ENCODE results near the gene NFATC2.

Gene NFATC2

DNA sequence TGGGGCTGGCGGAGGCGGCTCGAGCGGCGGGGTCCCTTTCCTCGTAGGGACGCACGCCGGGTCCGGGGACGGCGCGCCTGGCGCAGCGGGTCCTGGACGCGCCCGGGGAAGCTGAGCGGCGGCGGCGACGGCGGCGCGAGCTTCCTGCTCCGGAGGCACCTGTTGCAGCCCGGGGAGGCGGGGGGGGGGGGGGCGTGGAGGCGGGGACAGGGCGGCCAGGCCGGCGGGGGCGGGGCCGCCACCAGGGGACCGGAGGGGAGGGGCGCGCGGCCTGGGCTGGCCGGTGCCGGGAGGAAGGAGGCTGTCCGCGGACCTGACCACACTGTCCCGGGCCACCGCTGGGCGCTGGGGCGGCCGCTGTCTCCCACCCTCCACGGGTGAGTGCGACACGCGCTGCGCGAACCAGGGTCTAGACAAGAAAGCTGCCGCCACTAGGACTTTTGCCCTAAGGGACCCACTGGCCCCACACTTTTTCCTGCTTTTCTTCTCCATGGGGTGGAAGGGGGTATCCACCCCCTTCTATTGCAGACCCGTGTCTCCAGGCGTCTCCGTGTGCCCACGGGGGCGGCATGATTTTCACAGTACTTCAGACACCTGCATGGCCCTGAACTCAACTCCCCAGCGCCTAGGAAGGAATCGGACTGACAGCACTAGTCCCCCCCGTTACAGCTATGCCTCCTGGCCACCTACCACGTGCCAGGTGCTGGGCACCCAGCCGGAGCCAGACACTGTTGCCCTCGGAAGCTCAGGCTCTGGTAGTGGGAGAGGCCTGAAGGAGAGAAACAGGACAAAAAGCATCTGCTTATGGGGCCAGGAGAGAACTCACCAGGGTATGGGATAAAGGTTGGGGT, at the start of gene NFATC2:
Gene NFATC2 (minus strand): TSS at position 149 of the 851 bp plus-strand sequence. CDS start 220 bp downstream, outside the sequence.
- peak within 1 kb of the TSS; percentile 28 for H3K4me3 ChIP-seq (ENCODE audit: low read depth, low read length)
- peaks cover 3% of the 10 kb centered on the region; the same call in 1 of the 2 replicates for H3K4me1 ChIP-seq (ENCODE audit: control insufficient read depth, insufficient read depth, low read length)
- no peaks in the 10 kb centered on the region for H3K36me3 ChIP-seq (ENCODE audit: control insufficient read depth in 2 of 2, insufficient read depth in 1 of 2, low read length in 2 of 2)
- POLR2A ChIA-PET = interaction anchor here (0.5 to 0.6 kb wide), 2 partner anchors 314 to 643 kb away, joined by 3 to 4 read pairs; no protein-coding TSS in a partner anchor
- H3K27ac ChIP-seq (ENCODE audit: extremely low read depth, low read depth, low read length) = peak within 1 kb of the TSS; percentile 2; the same call in 1 of the 2 replicates
- peak; percentile 25; the same call in 1 of the 2 replicates for TF ChIP-seq GLIS2 (tag by site-specific recombination; IDR thresholded peaks at IDR 0.05)
- TF ChIP-seq, protein P1, sequence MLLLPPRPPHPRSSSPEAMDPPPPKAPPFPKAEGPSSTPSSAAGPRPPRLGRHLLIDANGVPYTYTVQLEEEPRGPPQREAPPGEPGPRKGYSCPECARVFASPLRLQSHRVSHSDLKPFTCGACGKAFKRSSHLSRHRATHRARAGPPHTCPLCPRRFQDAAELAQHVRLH (tag by site-specific recombination; IDR thresholded peaks at IDR 0.05) = no peak
- TF ChIP-seq, protein P2, sequence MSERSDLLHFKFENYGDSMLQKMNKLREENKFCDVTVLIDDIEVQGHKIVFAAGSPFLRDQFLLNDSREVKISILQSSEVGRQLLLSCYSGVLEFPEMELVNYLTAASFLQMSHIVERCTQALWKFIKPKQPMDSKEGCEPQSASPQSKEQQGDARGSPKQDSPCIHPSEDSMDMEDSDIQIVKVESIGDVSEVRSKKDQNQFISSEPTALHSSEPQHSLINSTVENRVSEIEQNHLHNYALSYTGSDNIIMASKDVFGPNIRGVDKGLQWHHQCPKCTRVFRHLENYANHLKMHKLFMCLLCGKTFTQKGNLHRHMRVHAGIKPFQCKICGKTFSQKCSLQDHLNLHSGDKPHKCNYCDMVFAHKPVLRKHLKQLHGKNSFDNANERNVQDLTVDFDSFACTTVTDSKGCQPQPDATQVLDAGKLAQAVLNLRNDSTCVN (tag by site-specific recombination; optimal IDR thresholded peaks at IDR 0.05) = peak; percentile 18
- TF ChIP-seq, protein P3, sequence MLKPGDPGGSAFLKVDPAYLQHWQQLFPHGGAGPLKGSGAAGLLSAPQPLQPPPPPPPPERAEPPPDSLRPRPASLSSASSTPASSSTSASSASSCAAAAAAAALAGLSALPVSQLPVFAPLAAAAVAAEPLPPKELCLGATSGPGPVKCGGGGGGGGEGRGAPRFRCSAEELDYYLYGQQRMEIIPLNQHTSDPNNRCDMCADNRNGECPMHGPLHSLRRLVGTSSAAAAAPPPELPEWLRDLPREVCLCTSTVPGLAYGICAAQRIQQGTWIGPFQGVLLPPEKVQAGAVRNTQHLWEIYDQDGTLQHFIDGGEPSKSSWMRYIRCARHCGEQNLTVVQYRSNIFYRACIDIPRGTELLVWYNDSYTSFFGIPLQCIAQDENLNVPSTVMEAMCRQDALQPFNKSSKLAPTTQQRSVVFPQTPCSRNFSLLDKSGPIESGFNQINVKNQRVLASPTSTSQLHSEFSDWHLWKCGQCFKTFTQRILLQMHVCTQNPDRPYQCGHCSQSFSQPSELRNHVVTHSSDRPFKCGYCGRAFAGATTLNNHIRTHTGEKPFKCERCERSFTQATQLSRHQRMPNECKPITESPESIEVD (tag by site-specific recombination; IDR thresholded peaks at IDR 0.05) = no peak
- no peak for TF ChIP-seq ZBTB21 (tag by site-specific recombination; IDR thresholded peaks at IDR 0.05)
- no peak for TF ChIP-seq ZFP69B (tag by site-specific recombination; IDR thresholded peaks at IDR 0.05)
- H3K9me3 ChIP-seq (ENCODE audit: control insufficient read depth, insufficient read depth, low read depth, low read length) = no peaks in the 10 kb centered on the region
- CTCF ChIA-PET = interaction anchor here (0.6 to 2.5 kb wide), 4 partner anchors 30 to 83 kb away, joined by 3 to 6 read pairs (median 4); no protein-coding TSS in a partner anchor

DNA sequence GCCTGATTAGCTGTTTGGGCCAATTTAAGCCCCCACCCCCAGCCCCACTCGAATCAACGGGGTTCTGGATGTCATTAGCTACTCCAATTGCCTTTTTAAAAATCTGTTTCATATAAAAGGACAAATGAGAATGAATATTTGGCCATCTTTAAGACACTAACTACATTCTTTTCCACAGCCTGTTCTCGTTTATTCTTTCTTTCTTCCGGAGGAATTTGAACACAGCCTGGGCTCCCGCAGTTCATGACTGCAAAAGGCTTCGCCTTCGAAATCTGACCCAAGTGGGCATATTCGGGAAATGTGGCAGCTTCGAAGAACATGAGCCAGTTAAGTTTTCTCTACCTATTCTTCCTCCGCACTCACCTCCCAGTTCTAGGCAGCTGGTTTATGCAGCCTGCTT, 49.4 kb upstream of the NFATC2 start:
- TF ChIP-seq ZNF175 (tag by site-specific recombination; IDR thresholded peaks at IDR 0.05) = no peak
- TF ChIP-seq ZNF664 (tag by site-specific recombination; IDR thresholded peaks at IDR 0.05) = no peak
- TF ChIP-seq ZNF157 (tag by site-specific recombination; IDR thresholded peaks at IDR 0.05) = no peak
- TF ChIP-seq, protein P2 (tag by site-specific recombination; optimal IDR thresholded peaks at IDR 0.05) = no peak
- TF ChIP-seq, protein P4, sequence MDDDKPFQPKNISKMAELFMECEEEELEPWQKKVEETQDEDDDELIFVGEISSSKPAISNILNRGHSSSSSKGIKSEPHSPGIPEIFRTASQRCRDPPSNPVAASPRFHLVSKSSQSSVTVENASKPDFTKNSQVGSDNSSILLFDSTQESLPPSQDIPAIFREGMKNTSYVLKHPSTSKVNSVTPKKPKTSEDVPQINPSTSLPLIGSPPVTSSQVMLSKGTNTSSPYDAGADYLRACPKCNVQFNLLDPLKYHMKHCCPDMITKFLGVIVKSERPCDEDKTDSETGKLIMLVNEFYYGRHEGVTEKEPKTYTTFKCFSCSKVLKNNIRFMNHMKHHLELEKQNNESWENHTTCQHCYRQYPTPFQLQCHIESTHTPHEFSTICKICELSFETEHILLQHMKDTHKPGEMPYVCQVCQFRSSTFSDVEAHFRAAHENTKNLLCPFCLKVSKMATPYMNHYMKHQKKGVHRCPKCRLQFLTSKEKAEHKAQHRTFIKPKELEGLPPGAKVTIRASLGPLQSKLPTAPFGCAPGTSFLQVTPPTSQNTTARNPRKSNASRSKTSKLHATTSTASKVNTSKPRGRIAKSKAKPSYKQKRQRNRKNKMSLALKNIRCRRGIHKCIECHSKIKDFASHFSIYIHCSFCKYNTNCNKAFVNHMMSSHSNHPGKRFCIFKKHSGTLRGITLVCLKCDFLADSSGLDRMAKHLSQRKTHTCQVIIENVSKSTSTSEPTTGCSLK (tag by site-specific recombination; IDR thresholded peaks at IDR 0.05) = no peak
- TF ChIP-seq FEZF1 (tag by site-specific recombination; IDR thresholded peaks at IDR 0.05) = no peak
- TF ChIP-seq ZNF626 (tag by site-specific recombination; IDR thresholded peaks at IDR 0.05) = no peak
- TF ChIP-seq ZNF473 (tag by site-specific recombination; IDR thresholded peaks at IDR 0.05) = no peak
- no peak for TF ChIP-seq ZNF37A (tag by site-specific recombination; IDR thresholded peaks at IDR 0.05)
- TF ChIP-seq GLI4 (tag by site-specific recombination; IDR thresholded peaks at IDR 0.05) = no peak
- no peak for TF ChIP-seq SP3 (tag by site-specific recombination; IDR thresholded peaks at IDR 0.05)
- TF ChIP-seq, protein P5, sequence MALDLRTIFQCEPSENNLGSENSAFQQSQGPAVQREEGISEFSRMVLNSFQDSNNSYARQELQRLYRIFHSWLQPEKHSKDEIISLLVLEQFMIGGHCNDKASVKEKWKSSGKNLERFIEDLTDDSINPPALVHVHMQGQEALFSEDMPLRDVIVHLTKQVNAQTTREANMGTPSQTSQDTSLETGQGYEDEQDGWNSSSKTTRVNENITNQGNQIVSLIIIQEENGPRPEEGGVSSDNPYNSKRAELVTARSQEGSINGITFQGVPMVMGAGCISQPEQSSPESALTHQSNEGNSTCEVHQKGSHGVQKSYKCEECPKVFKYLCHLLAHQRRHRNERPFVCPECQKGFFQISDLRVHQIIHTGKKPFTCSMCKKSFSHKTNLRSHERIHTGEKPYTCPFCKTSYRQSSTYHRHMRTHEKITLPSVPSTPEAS (tag by site-specific recombination; IDR thresholded peaks at IDR 0.05) = no peak
- no peak for TF ChIP-seq ZNF169 (tag by site-specific recombination; IDR thresholded peaks at IDR 0.05)
- no peak for TF ChIP-seq ZNF510 (tag by site-specific recombination; IDR thresholded peaks at IDR 0.05; ENCODE audit: insufficient replicate concordance)
- no peak for TF ChIP-seq RBAK (tag by site-specific recombination; IDR thresholded peaks at IDR 0.05)
- no peak for TF ChIP-seq ZNF239 (tag by site-specific recombination; IDR thresholded peaks at IDR 0.05)
- TF ChIP-seq HOXC10 (CRISPR knock-in tag; IDR thresholded peaks at IDR 0.05) = no peak
- no peak for TF ChIP-seq ZNF223 (tag by site-specific recombination; IDR thresholded peaks at IDR 0.05)
- TF ChIP-seq, protein P6, sequence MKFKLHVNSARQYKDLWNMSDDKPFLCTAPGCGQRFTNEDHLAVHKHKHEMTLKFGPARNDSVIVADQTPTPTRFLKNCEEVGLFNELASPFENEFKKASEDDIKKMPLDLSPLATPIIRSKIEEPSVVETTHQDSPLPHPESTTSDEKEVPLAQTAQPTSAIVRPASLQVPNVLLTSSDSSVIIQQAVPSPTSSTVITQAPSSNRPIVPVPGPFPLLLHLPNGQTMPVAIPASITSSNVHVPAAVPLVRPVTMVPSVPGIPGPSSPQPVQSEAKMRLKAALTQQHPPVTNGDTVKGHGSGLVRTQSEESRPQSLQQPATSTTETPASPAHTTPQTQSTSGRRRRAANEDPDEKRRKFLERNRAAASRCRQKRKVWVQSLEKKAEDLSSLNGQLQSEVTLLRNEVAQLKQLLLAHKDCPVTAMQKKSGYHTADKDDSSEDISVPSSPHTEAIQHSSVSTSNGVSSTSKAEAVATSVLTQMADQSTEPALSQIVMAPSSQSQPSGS (tag by site-specific recombination; IDR thresholded peaks at IDR 0.05; ENCODE audit: low read depth) = no peak
- no peaks in the 10 kb centered on the region for H3K36me3 ChIP-seq (ENCODE audit: control insufficient read depth in 2 of 2, insufficient read depth in 1 of 2, low read length in 2 of 2)
- no peaks in the 10 kb centered on the region for H3K9me3 ChIP-seq (ENCODE audit: control insufficient read depth, insufficient read depth, low read depth, low read length)
- H3K4me1 ChIP-seq (ENCODE audit: control insufficient read depth, insufficient read depth, low read length) = no peaks in the 10 kb centered on the region
- H3K4me3 ChIP-seq (ENCODE audit: low read depth, low read length) = no peak overlapping the region
- ChIA-PET CTCF (interaction anchor here (0.6 to 1.4 kb wide), 4 partner anchors 32 to 605 kb away, joined by 3 to 5 read pairs (median 3); no protein-coding TSS in a partner anchor), POLR2A (no interaction called here)
- H3K27ac ChIP-seq (ENCODE audit: extremely low read depth, low read depth, low read length) = no peak overlapping the region

Data from HEK293 (cell line).